BE2C (cell line): ENCODE measurements around the gene LRP5.

Experiments used
- DNase-seq: peaks from one replicate; pipeline ENCODE4 v3.0.0-alpha.2; 2020
- H3K27me3 ChIP-seq: fragments of 250-450 bp; sonication (Bioruptor Pico); 2 replicates; pipeline ENCODE4 v1.5.1; 2020; ENCODE audit warnings: mild to moderate bottlenecking
- H3K36me3 ChIP-seq: fragments of 250-450 bp; sonication (Bioruptor Pico); 2 replicates; pipeline ENCODE4 v1.5.1; 2020; ENCODE audit warnings: mild to moderate bottlenecking
- H3K4me1 ChIP-seq: fragments of 250-450 bp; sonication (Bioruptor Pico); 2 replicates; pipeline ENCODE4 v1.5.1; 2020
- H3K4me3 ChIP-seq: 2 replicates; pipeline ENCODE4 v1.5.1; 2011; ENCODE audit warnings: low read depth, low read length
- H3K9me3 ChIP-seq: fragments of 250-450 bp; sonication (Bioruptor Pico); 2 replicates; pipeline ENCODE4 v1.5.1; 2020
- TF ChIP-seq, protein P1 (sequence below): IDR thresholded peaks from 2 replicates; pipeline ENCODE4 v1.5.1; 2012; ENCODE audit warnings: mild to moderate bottlenecking, low read depth, low read length

The LRP5 gene

DNA sequence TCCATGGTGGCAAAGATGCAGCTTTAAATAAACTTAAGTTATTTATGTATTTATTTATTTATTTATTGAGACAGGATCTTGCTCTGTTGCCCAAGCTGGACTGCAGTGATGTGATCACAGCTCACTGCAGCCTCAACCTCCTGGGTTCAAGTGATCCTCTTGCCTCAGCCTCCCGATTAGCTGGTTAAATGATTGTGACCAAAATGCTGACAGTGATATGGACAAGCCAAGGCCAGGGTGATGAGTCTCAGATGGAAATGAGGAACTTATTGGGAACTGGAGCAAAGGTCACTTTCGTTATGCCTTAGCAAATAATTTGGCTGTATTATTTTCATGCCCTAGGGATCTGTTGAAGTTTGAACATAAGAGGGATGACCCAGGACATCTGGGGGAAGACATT is 9.3 kb upstream of the LRP5 start:
- Histone ChIP-seq H3K36me3 (no peaks in the 10 kb centered on the region), H3K27me3 (no peaks in the 10 kb centered on the region), H3K4me3 (no peak overlapping the region), H3K4me1 (no peaks in the 10 kb centered on the region), H3K9me3 (no peaks in the 10 kb centered on the region)
- DNase-seq = no peak
- TF ChIP-seq, protein P1, sequence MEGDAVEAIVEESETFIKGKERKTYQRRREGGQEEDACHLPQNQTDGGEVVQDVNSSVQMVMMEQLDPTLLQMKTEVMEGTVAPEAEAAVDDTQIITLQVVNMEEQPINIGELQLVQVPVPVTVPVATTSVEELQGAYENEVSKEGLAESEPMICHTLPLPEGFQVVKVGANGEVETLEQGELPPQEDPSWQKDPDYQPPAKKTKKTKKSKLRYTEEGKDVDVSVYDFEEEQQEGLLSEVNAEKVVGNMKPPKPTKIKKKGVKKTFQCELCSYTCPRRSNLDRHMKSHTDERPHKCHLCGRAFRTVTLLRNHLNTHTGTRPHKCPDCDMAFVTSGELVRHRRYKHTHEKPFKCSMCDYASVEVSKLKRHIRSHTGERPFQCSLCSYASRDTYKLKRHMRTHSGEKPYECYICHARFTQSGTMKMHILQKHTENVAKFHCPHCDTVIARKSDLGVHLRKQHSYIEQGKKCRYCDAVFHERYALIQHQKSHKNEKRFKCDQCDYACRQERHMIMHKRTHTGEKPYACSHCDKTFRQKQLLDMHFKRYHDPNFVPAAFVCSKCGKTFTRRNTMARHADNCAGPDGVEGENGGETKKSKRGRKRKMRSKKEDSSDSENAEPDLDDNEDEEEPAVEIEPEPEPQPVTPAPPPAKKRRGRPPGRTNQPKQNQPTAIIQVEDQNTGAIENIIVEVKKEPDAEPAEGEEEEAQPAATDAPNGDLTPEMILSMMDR = no peak

DNA sequence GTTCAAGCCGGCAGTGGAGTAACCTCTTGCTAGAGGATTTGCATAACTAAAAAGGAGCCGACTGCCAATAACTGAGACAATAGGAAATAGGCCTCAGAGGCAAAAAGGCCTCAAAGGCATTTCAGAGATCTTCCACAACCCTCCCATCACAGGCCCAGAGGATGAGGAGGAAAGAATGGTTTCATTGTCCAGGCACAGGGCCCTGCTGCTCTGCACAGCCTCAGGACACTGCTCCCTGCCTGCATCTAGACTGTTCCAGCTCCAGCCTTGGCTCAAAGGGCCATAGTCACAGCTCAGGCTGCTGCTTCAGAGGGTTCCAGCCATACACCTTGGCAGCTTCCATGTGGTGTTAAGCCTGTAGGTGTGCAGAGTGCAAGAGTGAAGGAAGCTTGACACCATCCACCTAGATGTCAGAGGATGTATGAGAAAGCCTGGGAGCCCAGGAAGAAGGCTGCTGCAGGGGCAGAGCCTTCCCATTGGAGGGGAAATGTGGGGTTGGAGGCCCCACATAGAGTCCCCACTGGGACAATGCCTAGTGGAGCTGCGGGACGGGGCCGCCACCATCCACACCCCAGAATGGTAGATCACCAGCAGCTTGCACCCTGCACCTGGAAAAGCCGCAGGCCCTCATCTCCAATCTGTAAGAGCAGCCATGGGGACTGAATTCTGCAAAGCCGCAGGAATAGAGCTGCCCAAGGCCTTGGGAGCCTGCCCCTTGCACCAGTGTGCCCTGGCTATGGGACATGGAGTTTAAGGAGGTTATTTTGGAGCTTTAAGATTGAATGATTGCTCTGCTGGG is 8.2 kb upstream of the LRP5 start:
- H3K9me3 ChIP-seq = no peaks in the 10 kb centered on the region
- no peak overlapping the region for H3K4me3 ChIP-seq
- no peaks in the 10 kb centered on the region for H3K36me3 ChIP-seq

DNA sequence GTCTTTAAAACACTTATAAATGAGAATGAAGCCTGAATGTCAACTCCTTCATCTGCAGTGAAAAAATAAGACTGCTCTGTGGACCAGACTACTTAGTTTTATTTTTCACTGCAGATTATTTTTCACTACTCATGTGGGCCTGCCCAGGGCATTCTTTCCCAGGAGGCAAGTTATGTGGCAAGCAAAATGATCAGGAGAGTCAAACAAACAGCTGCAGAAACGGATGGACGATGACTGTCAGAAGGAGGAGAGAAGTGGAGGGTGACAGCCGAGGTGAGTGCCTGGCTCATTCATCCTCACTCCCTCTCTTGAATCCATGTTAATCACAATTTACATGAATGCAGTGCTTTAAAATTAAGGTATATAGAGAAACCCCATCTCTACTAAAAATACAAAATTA is 5.8 kb upstream of the LRP5 start:
- TF ChIP-seq, protein P1 = no peak
- Histone ChIP-seq H3K36me3 (no peaks in the 10 kb centered on the region), H3K4me1 (no peaks in the 10 kb centered on the region), H3K9me3 (no peaks in the 10 kb centered on the region), H3K4me3 (no peak overlapping the region), H3K27me3 (no peaks in the 10 kb centered on the region)
- no peak for DNase-seq

More for the DNA sequence above, 8.2 kb upstream of the LRP5 start:
- H3K4me1 ChIP-seq = no peaks in the 10 kb centered on the region
- H3K27me3 ChIP-seq = no peaks in the 10 kb centered on the region
- DNase-seq = no peak
- TF ChIP-seq, protein P1 = no peak

DNA sequence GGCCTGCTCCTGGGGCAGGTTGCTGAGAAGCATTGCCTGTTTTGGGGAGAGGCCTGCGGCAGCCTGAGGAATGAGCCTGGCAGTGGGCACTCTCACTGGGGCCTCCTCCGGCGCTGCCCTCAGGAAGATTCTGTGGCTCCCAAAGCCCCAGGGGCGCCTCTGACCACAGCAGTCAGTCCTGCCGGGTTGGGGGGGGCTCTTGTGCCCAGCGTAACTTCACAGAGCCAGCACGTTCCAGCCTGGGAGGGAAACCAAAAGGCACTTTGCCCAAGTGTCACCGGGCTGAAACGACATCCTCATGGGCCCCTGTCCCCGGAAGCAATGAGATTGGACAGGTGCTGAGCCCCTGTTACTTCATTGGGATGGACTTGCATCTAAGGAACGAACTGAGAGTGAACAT is 4.3 kb upstream of the LRP5 start:
- no peaks in the 10 kb centered on the region for H3K9me3 ChIP-seq

DNA sequence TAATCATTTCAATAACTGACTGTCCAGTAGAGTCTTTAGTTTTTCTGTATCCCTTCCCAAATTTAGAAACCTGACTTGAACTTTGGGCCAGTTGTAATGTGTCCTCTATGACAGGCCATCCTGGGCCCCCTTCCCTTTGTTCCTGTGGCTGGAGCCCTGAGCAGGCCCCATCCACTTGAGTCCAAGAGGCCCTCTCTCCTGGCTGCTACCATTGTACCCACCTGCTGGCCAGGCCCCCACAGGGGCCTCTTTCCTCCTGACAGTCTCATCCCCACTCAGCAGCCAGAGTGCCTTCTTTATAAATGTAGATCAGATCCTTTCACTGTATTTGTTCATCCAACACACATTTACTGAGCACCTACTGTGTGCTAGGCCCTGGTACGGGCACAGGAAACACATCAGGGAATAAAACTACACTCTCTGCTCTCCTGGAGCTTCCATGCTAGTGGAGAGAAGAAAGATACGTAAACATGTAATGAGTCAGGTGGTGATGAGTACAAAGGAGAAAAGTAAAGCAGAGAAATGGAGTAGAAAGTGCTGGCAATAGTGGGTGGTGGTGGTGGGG is 2.7 kb upstream of the LRP5 start:
- TF ChIP-seq, protein P1 = no peak
- DNase-seq = no peak
- H3K27me3 ChIP-seq = no peaks in the 10 kb centered on the region

More for the DNA sequence above, 4.3 kb upstream of the LRP5 start:
- TF ChIP-seq, protein P1 = no peak
- DNase-seq = no peak
- no peaks in the 10 kb centered on the region for H3K27me3 ChIP-seq
- H3K4me3 ChIP-seq = no peak overlapping the region
- H3K4me1 ChIP-seq = no peaks in the 10 kb centered on the region
- no peaks in the 10 kb centered on the region for H3K36me3 ChIP-seq

More for the DNA sequence above, 2.7 kb upstream of the LRP5 start:
- Histone ChIP-seq H3K4me3 (no peak overlapping the region), H3K4me1 (peaks cover 3% of the 10 kb centered on the region), H3K36me3 (no peaks in the 10 kb centered on the region), H3K9me3 (no peaks in the 10 kb centered on the region)
